DND-41 (cell line): Measurements from ENCODE around the gene EPN3.

Source experiments
- ATAC-seq: fragments of 200-7000 bp; cut with Tn5 transposase; 3 replicates; pipeline ENCODE4 v1.9.1; 2021; ENCODE audit warnings: low read depth; ENCODE audit not compliant: insufficient read depth
- DNase-seq: peaks from one replicate; pipeline ENCODE4 v3.0.0-alpha.2; 2020
- H2AFZ ChIP-seq: 2 replicates; pipeline ENCODE4 v1.6.0; 2012; ENCODE audit warnings: low read depth, low read length
- H3K27ac ChIP-seq: 2 replicates; pipeline ENCODE4 v1.5.1; 2012; ENCODE audit warnings: low read length, inconsistent platforms
- H3K27me3 ChIP-seq: fragments of 200-600 bp; sonication (generic); 2 replicates; pipeline ENCODE4 v1.6.0; 2012; ENCODE audit warnings: low read length, mild to moderate bottlenecking, inconsistent platforms; ENCODE audit not compliant: insufficient read depth, poor library complexity
- H3K36me3 ChIP-seq: 2 replicates; pipeline ENCODE4 v1.5.1; 2012; ENCODE audit warnings: low read length, inconsistent platforms; ENCODE audit not compliant: insufficient read depth
- H3K4me1 ChIP-seq: 2 replicates; pipeline ENCODE4 v1.5.1; 2012; ENCODE audit warnings: mild to moderate bottlenecking, low read length; ENCODE audit not compliant: insufficient read depth
- H3K4me2 ChIP-seq: 2 replicates; pipeline ENCODE4 v1.6.0; 2012; ENCODE audit warnings: mild to moderate bottlenecking, moderate library complexity, low read length, inconsistent platforms; ENCODE audit not compliant: insufficient read depth
- H3K4me3 ChIP-seq, 2 experiments: fragments of 200-600 bp in 1 of 2; shearing (Covaris generic) in 1 of 2; 2 replicates each; pipeline ENCODE4 v1.5.1; 2012 to 2016; ENCODE audit warnings: inconsistent platforms in 2 of 2, low read length in 2 of 2, mild to moderate bottlenecking in 2 of 2, low read depth in 1 of 2, moderate library complexity in 1 of 2
- H3K79me2 ChIP-seq: 2 replicates; pipeline ENCODE4 v1.6.0; 2012; ENCODE audit warnings: low read length, inconsistent platforms; ENCODE audit not compliant: insufficient read depth
- H3K9ac ChIP-seq: 2 replicates; pipeline ENCODE4 v1.6.0; 2012; ENCODE audit warnings: low read depth, mild to moderate bottlenecking, inconsistent platforms, low read length, moderate library complexity
- H3K9me3 ChIP-seq: 2 replicates; pipeline ENCODE4 v1.5.1; 2012; ENCODE audit warnings: low read length, moderate library complexity, mild to moderate bottlenecking, inconsistent platforms; ENCODE audit not compliant: insufficient read depth, severe bottlenecking
- H4K20me1 ChIP-seq: 2 replicates; pipeline ENCODE4 v1.6.0; 2012; ENCODE audit warnings: low read length; ENCODE audit not compliant: insufficient read depth
- EZH2 ChIP-seq: IDR thresholded peaks from 3 replicates; pipeline ENCODE4 v1.6.1; 2012; ENCODE audit warnings: borderline replicate concordance, low read depth, mild to moderate bottlenecking, moderate library complexity, low read length, inconsistent platforms; ENCODE audit not compliant: severe bottlenecking
- TF ChIP-seq, protein P1 (sequence below): IDR thresholded peaks from 2 replicates; pipeline ENCODE4 v1.5.1; 2012; ENCODE audit warnings: borderline replicate concordance, low read length, moderate library complexity, mild to moderate bottlenecking; ENCODE audit not compliant: poor library complexity, severe bottlenecking; ENCODE audit errors: extremely low read depth

Gene EPN3

DNA sequence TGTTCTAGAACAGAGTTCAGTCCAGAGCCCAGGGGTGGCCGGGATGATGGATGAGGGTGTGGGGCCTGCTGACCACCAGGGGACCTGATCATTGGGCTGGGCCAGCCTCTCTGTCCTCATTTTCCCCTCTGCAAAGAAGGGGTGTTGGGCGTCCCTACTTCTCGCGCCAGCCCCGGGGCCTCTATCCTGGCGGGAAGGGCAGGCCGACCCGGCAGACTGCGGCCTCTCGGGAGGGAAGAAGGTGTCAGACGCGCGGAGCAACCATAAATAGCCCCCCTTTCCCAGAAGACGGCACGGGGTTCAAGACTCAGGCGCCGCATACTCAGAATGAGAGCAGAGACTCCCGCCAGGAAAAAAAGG is 26.0 kb downstream of the EPN3 start:
- H3K9ac ChIP-seq = no peak overlapping the region
- H2AFZ ChIP-seq = no peak overlapping the region
- H3K9me3 ChIP-seq = no peaks in the 10 kb centered on the region
- peaks cover 15% of the 10 kb centered on the region for H3K27me3 ChIP-seq
- no peaks in the 10 kb centered on the region for H3K36me3 ChIP-seq
- no peak for ATAC-seq
- H3K4me1 ChIP-seq = no peaks in the 10 kb centered on the region
- no peak overlapping the region for H3K27ac ChIP-seq
- TF ChIP-seq EZH2 = no peak
- TF ChIP-seq, protein P1, sequence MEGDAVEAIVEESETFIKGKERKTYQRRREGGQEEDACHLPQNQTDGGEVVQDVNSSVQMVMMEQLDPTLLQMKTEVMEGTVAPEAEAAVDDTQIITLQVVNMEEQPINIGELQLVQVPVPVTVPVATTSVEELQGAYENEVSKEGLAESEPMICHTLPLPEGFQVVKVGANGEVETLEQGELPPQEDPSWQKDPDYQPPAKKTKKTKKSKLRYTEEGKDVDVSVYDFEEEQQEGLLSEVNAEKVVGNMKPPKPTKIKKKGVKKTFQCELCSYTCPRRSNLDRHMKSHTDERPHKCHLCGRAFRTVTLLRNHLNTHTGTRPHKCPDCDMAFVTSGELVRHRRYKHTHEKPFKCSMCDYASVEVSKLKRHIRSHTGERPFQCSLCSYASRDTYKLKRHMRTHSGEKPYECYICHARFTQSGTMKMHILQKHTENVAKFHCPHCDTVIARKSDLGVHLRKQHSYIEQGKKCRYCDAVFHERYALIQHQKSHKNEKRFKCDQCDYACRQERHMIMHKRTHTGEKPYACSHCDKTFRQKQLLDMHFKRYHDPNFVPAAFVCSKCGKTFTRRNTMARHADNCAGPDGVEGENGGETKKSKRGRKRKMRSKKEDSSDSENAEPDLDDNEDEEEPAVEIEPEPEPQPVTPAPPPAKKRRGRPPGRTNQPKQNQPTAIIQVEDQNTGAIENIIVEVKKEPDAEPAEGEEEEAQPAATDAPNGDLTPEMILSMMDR = no peak
- no peaks in the 10 kb centered on the region for H3K79me2 ChIP-seq
- no peak overlapping the region for H3K4me2 ChIP-seq
- DNase-seq = no peak
- peaks cover 7% of the 10 kb centered on the region; the same call in 1 of the 2 replicates for H4K20me1 ChIP-seq
- H3K4me3 ChIP-seq = no peak overlapping the region

DNA sequence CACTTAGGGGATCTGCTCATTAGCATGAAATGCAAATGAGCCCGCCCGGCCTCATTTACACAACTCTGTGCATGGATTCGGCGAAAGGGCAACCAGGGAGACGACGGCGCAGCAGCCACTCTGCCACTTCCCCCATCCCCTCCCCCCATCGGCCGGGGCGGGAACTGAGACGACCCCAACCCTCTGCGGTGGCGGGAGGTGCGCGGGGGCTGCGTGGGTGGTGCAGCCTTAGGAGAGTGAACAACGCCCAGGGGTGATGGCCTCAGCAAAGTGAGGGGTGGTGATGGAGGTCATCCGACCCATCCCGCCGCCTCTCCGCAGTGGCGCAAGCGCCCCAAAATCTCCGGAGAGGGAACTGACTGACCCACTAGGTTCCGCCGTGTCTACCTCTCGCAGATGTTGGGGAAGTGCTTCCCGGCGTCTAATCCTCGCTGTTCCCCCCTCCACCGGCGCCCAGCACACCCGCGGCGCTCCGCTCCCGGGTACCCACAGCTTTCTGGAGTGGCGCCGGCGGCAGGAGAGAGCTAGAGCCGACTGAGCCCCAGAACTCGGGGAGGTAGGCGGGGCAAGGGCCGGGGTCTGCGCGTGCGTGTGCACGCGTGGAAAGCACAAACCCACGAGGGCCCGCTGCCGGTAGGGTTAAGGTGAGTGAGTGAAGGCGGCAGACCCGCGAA is 26.5 kb downstream of the EPN3 start:
- H3K9ac ChIP-seq = no peak overlapping the region
- no peak overlapping the region for H3K4me3 ChIP-seq
- H3K4me2 ChIP-seq = no peak overlapping the region

DNA sequence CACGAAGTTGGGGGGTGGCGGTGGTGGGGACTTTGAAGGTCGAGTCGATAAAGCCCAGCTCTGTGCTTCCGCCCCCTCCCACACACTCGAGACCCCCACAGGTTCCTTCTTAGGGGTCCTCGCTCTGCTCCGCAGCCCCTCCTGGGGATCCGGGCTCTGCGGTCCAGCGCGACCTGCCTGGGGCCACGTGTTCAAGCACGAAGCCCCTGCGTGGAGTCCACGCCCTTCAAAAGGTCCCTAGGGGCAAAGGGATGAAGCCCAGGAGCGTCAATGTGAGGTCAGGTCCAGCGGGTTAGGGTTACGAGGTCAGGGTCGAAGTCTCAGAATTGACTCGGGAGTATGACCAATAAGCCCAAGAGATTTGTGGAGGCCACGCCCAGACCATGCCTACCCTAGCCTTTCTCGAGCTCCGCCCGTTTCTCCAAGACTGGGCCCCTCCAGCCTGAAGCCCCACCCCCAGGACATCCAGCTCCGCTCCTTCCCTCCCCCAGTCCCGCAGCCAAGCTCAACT is 27.2 kb downstream of the EPN3 start:
- no peaks in the 10 kb centered on the region for H3K36me3 ChIP-seq
- H3K9ac ChIP-seq = no peak overlapping the region
- H2AFZ ChIP-seq = no peak overlapping the region
- peaks cover 21% of the 10 kb centered on the region for H3K27me3 ChIP-seq
- H3K4me3 ChIP-seq = no peak overlapping the region
- no peaks in the 10 kb centered on the region for H3K79me2 ChIP-seq
- H3K4me2 ChIP-seq = no peak overlapping the region
- DNase-seq = no peak
- H3K4me1 ChIP-seq = no peaks in the 10 kb centered on the region
- no peak for TF ChIP-seq EZH2
- TF ChIP-seq, protein P1 = no peak
- peaks cover 9% of the 10 kb centered on the region; the same call in 1 of the 2 replicates for H4K20me1 ChIP-seq
- ATAC-seq = no peak
- H3K27ac ChIP-seq = no peak overlapping the region
- no peaks in the 10 kb centered on the region for H3K9me3 ChIP-seq

More for the DNA sequence above, 26.5 kb downstream of the EPN3 start:
- H2AFZ ChIP-seq = no peak overlapping the region
- H3K36me3 ChIP-seq = no peaks in the 10 kb centered on the region
- H3K4me1 ChIP-seq = no peaks in the 10 kb centered on the region
- DNase-seq = no peak
- no peaks in the 10 kb centered on the region for H3K9me3 ChIP-seq
- H3K79me2 ChIP-seq = no peaks in the 10 kb centered on the region
- ATAC-seq = no peak
- peaks cover 9% of the 10 kb centered on the region; the same call in 1 of the 2 replicates for H4K20me1 ChIP-seq
- peaks cover 20% of the 10 kb centered on the region for H3K27me3 ChIP-seq
- no peak for TF ChIP-seq EZH2
- TF ChIP-seq, protein P1 = no peak
- no peak overlapping the region for H3K27ac ChIP-seq
